NCI-H146 treated with DMSO at 0.1 percent for 48 hours (cell line): ENCODE measurements around the gene TTC22.

ENCODE experiments used
- DNase-seq: peaks from one replicate; lab custom pipeline; 2025; ENCODE audit not compliant: unreplicated experiment; lab: John Stamatoyannopoulos, UW

TTC22 gene

DNA sequence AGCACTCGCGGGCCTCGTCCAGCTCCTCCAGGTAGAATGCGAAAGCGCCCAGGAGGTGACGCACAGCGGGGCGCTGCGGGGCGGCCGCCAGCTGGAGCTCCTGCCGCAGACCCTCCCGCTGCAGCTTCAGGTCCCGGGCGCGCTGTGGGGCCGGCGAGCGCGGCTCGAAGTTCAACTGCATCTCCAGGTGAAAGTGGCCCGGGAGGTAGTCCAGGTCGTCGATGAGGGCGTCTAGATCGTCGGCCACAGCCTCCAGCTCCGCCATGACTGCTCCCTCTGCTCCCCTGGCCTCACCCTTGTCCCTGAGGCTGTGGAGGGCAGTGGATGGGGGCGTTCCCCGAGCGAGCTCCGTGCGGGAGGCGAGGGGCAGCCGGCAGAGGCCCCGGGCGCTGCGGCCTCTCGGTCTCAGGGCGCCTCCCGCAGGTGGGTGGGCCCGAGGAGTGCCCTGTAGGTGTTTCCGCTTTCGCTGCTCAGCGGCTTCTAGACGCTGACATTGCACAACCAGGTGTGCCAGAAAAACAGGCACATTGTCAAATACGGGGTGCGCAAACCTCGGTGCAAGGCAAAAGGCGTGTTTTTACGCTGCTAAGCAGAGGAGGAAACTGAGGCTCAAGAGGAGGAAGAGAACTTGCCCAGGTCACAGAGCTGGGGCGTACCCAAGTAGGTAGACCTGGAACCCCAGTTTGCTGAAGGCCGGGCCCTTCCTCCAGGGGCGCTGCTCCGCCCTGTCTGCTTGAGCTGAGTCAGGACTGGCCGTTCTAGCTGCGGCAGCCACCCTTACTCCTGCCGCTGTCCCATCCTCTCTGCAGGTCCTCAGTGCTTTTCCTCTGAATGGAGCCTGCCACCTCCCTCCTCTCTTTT lies at the start of gene TTC22:
Gene TTC22 (minus strand): TSS at position 425 of the 861 bp plus-strand sequence. CDS start 160 bp downstream, at position 265.
- peak; percentile 21 for DNase-seq

DNA sequence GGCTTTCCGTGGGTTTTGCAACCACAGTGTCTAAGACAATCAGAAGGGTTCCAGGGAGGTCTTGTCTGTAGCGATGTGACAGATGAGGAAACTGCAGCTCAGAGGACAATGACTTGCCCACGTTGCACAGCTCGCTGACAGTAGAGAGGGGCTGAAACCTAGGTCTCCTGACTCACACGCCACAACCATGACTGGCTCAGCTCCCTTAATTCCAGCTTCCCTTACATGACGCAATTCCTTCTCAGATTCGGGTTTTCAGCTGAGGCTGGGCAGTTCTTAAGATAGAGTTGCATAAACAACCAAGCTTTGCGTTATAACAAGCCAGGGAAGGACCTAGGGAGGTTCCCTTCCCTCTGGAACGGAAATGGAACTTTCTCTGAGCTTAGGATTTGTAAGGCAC lies 49.6 kb upstream of the TTC22 start:
- DNase-seq: no peak

DNA sequence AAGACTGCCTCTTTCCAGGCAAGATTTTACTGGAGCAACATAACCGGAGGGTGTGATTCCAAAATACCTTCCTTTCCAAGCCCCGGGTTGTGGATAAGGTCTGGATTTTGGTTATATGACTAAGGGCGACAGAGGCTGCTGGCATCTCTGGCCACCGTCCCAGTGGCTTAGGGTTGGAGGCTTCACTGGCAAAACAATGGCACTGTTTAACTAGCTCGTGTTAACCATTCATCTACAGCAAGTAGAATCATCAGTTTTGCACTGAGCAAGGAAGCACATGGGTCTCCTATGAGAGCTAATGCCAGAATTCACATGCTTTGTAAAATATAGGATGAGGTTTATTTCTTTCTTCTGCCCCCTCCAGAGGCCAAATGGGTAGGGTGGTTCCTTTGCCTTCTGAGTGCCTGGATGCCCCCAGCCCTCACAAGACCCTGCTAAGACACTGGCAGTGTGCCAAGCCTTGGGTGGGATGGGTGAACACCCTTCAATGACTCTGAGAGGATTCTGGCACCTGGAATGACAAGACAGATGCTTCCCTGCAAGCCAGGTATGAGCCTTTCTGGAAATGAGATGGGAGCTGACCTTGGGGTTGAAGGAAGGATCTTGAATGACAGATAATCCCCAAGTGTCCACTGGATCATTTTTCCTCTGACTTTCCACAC lies 49.1 kb upstream of the TTC22 start:
- no peak for DNase-seq

DNA sequence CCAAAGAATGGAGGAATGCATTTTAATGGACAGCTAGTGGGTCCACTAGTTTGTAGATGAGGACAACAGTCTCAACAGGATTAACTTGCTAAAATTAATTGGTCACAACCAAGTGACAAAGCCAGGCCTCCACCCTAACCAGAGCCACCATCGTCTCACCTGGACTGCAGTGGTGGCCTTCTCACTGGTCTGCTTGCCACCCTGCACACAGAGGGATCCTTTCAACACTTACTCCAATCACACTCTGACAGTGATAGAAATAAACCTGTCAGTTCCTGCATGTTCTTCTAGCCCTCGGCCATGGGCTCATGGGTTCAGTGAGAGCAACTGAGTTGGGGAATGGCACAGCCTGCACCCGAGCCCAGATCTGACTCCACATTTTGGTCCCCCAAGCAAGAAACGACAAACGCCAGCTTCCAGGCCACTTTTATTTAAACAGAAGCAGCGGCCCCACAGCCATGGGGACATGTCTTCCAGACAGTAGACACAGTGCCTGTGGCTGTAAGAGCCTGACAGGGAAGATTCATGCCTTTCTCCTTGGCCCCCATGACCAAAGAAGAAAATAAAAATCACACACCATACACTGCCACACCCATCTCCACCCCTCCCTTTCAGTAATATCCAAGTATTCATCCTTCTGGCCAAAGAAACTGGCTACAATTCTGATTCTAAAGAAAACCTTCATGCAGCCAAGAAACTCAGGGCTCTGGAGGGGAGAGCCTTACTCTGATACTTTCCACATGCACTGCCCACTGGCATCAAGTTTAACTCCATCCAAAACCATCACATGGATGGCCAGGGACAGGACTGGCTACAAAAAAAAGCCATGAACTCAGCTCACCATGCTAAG lies 48.3 kb upstream of the TTC22 start:
- no peak for DNase-seq

DNA sequence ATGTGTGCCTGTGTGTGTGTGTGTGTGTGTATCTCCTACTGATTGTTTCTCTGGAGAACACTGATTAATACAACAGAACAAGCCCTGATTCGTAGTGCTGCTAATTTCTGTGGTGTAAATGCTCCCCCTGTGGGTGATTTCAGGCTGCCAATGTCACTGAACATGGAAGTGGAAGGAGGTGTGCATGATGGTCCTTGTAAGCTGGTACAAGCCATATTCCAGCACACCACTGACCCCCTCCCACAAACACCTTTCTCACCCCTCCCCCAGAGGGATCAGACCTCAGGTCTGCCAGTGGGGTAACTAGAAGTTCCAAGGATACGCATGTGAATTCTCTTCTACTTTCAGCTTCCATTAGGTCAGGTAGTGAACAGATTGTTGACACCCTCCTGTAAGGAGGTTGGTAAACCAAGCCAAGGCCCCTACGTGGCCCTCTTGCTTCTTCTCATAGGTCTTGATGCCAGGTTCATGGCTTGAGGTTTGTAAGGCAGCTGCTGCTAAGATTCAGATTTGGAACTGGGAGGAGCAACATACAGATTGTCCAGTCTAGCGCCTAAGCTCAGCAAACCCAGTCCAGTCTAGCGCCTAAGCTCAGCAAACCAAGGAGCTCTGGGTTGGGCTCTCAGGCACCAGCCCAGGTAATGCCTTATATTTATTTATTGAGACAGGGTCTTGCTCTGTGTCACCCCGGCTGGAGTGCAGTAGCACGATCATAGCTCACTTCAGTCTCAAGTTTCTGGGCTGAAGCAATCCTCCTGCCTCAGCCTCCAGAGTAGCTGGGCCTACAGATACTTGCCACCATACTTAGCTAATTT lies 47.2 kb upstream of the TTC22 start:
- DNase-seq: no peak

DNA sequence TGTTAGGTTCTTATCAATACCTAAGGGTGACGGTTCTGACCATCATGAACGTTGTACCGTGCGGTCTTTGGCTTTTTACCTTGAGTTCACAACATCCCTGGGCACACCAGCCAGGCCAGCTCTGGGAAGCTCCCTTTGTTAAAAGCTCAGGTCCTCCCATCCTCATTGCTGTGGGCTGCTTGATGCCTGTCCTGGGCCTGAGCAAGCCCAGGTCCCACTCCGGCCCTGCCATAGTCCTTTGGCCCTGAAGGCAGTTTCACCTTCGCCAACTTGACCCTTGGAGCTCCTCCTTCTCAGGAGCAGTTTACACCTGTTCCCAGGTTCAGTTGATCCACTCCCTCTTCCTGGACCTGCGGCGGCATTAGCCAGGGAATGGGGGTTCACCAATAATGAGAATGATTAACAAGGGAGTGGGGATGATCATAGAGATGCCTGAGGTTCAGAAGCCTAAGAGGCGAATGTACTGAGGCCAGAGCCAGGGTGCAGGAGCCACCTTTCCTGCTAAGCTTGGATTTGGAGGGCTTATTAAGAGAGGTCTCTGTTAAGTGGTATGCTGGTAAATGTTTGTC lies 45.7 kb upstream of the TTC22 start:
- DNase-seq: no peak

DNA sequence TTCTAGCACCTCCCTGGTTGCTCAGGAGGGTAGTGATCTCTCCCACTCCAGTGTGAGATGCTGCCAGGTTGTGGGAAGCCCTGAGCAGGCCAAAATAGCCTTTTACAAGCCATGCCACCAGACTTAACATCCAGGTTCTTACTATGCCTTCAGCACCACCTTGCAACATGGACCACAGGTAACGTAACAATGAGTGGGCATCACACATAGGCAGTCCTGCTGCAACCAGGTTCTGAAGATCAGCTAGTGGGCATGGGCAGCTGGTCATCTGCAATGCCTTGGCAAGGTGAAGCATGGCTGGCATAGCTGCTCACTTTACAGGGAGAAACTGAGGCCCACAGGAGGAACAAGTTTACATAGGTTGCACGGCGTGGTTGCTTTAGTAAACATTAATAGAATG lies 45.2 kb upstream of the TTC22 start:
- DNase-seq: no peak

DNA sequence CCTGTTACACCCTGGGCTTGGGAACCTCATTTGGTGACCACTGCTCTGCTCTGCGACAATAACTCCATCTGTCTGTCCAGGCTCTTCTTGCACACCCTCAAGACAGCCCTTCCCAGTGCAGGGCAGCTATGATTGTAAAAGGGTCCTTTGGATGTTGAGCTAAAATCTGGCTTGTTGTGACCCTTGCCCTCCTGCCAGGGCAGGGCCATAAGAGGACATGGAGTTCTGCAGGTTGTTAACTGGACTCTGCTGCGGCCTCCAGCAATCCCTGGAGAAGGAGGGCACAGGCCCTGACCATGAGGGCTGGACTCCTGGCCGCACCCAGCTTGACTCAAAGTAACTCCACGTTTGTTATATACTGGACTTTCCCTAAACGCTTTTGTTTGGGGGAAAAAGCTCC lies 44.6 kb upstream of the TTC22 start:
- DNase-seq: no peak

DNA sequence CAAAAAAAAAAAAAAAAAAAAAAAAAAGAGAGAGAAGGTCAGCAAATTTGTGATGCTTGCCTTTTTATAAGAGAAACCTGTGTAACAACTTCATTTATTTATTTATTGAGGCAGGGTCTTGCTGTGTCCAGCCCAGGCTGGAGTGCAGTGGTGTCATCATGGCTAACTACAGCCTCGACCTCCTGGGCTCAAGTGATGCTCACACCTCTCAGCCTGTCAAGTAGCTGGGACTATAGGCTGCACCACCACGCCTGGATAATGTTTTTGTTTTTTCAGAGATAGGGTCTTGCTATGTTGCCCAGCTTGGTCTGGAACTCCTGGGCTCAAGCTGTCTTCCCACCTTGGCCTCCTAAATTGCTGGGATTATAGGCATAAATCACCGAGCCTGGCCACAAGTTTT lies 43.4 kb upstream of the TTC22 start:
- DNase-seq: no peak

DNA sequence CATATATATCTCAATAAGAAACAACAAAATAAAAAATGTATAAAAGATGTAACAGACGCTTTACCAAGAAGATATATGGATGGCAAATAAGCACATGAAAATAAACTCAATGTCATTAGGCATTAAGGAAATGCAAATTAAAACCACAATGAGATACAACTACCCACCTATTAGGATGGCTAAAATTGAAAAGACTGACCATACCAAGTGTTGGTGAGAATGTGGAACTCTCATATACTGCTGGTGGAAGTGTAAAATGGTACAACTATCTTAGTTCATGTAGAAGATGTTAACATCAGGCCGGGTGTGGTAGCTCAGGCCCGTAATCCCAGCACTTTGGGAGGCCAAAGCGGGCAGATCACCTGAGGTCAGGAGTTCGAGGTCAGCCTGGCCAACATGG lies 42.3 kb upstream of the TTC22 start:
- DNase-seq: no peak

DNA sequence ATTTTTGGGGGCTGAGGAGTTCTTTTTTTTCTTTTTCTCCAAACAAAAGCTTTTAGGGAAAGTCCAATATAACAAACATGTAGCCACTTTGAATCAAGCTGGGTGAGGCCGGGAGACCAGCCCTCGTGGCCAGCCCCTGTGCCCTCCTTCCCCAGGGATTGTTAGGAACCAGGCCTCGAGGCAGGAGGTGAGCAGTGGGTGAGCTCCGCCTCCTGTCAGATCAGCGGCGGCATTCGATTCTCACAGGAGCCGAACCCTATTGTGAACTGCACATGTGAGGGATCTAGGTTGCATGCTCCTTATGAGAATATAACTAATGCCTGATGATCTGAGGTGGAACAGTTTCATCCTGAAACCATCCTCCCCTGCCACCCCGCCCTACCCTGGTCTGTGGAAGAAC lies 41.8 kb upstream of the TTC22 start:
- DNase-seq: no peak

DNA sequence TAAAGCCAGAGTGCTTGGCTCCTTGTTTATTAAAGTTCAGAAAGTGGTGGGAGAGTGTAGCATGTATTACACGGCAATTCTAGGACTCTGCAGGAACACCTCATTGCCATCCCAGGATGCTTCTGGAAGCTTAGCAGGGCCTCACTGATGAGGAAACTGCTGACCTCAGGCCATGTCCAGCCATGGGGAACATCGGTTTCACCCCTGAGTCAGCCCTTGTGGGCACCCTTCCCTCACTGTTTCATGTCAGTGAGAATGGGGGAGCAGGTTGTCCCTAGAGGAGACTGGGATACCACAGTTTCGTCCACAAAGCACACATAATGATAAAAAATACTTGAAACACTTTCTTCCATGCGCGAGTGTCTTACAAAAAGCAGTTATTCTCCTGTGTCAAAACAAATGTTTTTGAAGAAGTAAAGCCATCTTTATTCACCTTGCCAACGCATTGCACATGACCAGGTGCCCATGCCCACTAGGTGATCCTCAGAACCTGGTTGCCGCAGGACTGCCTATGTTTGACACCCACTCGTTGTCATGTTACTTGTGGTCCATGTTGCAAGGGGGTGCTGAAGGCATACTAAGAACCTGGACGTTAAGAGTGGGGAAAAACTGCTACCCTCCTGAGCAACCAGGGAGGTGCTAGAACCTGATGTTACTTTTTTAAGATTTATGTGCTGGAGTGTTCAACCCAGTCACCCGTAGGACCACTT lies 41.2 kb upstream of the TTC22 start:
- DNase-seq: no peak

DNA sequence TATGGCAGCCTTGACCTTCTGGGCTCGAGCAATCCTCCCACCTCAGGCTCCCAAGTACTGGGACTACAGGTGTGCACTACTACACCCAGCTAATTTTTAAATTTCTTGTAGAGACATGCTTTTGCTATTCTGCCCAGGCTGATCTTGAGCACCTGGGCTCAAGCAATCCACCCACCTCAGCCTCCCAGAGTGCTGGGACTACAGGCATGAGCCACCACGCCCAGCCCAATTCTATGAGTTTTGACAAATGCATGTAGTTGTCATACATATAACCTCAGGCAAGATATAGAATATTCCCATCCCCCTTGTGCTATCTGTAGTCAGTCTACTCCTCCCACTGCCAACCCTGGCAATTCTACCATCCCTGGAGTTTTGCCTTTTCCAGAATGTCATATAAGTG lies 38.7 kb upstream of the TTC22 start:
- no peak for DNase-seq

DNA sequence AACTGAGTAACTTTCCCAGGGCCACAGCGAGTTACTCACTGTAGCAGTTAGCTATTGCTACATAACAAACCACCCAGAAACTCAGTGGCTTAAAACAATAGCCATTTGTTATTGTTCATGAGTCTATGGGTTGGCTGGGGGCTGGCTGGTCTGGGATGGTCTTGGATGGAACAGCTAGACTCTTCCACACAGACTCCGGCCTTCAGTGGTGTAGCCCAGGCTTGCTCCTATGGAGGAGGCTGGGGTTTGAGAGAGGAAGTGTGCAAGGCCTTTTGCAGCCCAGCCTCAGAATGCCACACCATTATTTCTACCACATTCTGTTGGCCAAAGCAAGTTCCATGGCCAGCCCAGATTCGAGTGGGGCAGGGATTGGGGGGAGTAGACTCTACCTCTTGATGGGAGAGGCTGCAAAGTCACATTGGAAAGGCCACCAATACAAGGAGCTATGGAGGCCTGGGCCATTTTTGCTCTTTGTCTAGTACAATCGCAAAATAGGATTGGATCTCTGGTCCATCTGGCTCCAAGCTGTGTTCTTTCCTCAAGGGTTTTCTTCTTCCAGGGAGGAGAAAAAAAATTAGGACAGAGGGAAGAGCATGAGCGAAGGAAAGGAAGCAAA lies 37.5 kb upstream of the TTC22 start:
- no peak for DNase-seq

DNA sequence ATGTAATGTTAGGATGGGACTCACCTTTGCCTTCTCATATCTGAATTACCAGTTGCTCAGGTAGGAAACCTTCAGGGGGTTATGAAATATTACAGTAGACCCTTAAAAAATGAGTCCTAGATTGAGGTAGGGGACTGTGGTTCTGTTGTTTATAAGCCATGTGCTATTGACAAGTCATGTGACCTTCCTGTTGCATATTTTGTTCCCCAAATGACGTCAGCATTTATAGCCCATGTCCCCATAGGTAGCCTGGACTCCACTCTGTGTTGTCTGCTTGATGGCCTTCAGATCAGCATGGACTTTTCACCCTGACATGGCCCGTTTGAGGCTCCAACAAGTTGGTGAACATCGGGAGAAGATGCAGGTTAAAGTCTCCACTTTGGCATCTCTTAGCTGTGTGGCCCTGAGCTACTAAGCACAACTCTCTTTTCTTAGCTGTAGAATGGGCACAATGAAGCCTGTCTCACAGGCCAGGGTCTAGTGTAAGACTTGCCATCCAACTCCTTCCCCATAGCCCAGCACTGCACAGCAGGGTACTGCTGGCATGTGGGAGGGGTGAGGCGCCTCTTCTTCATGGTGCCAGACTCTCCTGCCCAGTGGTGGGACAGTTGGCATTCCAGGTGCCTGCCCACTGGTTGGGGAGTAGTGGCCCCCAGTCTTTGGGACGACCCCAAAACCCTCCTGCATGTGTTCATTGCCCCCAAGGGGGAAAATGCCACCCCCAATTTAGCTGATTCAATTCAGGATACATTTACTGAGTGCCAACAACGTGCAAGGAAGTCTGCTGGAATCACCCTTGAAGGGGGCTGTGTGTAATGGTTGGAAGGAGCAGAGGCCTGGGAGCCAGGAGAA lies 36.1 kb upstream of the TTC22 start:
- DNase-seq: no peak

DNA sequence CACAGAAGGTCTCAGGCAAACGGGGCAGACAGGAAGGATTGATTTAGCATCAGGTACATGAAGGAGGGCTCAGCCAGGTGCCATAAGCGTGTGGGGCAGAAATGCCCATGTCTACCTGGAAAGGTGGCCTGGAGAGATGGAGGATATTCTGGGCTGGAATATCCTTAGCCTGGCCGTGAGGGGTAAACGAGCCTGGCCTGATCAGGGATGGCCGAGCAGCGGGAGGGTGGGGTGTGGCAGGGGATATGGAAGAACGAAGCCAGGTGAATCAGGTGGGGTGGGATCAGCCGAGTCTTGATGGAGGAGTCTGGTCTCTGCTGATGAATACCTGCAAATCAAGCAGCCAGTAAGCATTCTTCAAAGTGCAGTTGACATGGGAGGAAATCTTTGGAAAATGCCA lies 35.5 kb upstream of the TTC22 start:
- no peak for DNase-seq

DNA sequence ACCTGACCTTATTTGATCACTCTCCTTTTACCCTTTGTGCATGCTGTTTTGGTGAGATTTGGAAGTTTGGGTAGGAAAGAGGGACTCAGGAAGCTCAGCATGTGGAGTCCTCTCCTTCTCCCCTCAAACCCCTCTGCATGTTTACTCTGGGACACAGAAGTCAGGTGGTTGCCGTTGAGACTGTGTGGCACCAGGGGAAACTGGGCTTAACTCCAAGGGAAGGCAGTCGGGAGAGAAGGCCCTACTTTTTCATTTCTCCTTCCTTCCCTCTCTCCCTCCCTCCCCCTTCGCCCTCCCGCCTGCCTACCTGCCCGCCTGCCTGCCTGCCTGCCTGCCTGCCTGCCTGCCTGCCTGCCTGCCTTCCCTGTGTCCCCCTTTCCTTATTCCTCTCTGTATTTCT lies 34.8 kb upstream of the TTC22 start:
- DNase-seq: no peak

DNA sequence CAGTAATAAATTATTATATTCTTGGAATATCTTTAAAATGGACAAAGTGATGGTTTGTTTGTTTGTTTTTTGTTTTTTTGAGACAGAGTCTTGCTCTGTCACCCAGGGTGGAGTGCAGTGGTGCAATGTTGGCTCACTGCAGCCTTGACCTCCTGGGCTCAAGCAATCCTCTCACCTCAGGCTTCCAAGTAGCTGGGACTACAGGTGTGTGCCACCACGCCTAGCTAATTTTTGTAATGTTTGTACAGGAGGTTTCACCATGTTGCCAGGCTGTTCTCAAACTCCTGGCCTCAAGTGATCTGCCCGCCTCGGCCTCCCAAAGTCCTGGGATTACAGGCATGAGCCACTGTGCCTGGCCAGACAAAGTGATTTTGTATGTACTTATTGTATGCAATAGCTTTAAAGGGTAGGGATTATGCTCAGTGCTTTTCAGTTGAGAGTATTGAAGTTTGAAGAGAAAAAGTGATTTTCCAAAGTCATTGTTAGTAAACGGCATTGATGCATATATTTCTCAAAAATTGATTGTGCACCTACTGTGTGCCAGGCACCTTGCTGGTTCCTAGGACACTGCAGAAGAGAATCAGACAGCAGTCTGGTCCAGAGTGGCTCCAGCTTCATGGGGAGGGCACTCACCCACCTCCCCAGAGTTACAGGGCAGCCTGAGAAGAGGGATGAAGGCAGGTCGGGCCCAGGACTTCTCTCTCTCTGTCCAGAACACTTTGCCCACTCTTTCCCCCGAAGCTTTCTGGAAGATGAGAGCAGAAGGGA lies 34.2 kb upstream of the TTC22 start:
- DNase-seq: no peak
